T47D (cell line): ENCODE measurements around the gene GOLGA5.
"Not testable (repeated sequence)": the region's sequence is repeated elsewhere in the genome, so short reads cannot be mapped to it uniquely, and the experiment has no call there.

ENCODE experiments used
- DNase-seq, 2 experiments: peaks; one replicate each; pipeline versions ENCODE4 v3.0.0 to v3.0.0-alpha.2; 2011 to 2012; ENCODE audit warnings: low read depth in 1 of 2, low spot score in 1 of 2
- JUND ChIP-seq: IDR thresholded peaks from 2 replicates; pipeline ENCODE4 v1.6.1; 2012; ENCODE audit warnings: low read depth
- in situ Hi-C: cut with HindIII; loops from 2 replicates; pipeline ENCODE4 v1.10.0; 2016; ENCODE audit warnings: low sequenced_read_pairs, low pct_unique_long_range_greater_than_20kb

Gene GOLGA5

GRCh38 chr14:92759679-92760523, 34.2 kb upstream of the GOLGA5 start:
- no peak for DNase-seq
- no peak for TF ChIP-seq JUND
- in situ Hi-C loops, result no loop called here

- TF ChIP-seq JUND, result no peak
- in situ Hi-C loops, result no loop called here
Observed at GRCh38 chr14:92760524-92760805, 33.6 kb upstream of the GOLGA5 start.

GRCh38 chr14:92763666-92764631, 30.2 kb upstream of the GOLGA5 start:
- DNase-seq, result peak in 1 of 2 experiments; percentile 48
- in situ Hi-C loops, result not testable (repeated sequence)

More at GRCh38 chr14:92760524-92760805, 33.6 kb upstream of the GOLGA5 start:
- no peak for DNase-seq

- in situ Hi-C loops, DNase-seq: not testable (repeated sequence)
Observed at GRCh38 chr14:92768236-92768635, 25.9 kb upstream of the GOLGA5 start.

- no peak for TF ChIP-seq JUND
- no peak for DNase-seq
- in situ Hi-C loops, result no loop called here
Observed at GRCh38 chr14:92768795-92769194, 25.3 kb upstream of the GOLGA5 start.

GRCh38 chr14:92770484-92770883, 23.6 kb upstream of the GOLGA5 start:
- in situ Hi-C loops, result no loop called here
- DNase-seq, result no peak
- TF ChIP-seq JUND, result no peak

GRCh38 chr14:92774572-92774971, 19.5 kb upstream of the GOLGA5 start:
- no peak for TF ChIP-seq JUND
- no peak for DNase-seq
- in situ Hi-C loops, result no loop called here

GRCh38 chr14:92775292-92775691, 18.8 kb upstream of the GOLGA5 start:
- in situ Hi-C loops, DNase-seq: not testable (repeated sequence)

GRCh38 chr14:92778868-92779565, 15.1 kb upstream of the GOLGA5 start:
- DNase-seq, result peak in 1 of 2 experiments; percentile 68
- in situ Hi-C loops, result not testable (repeated sequence)

GRCh38 chr14:92780444-92781232, 13.5 kb upstream of the GOLGA5 start:
- DNase-seq, result no peak
- in situ Hi-C loops, result no loop called here
- TF ChIP-seq JUND, result no peak

GRCh38 chr14:92781350-92781749, 12.8 kb upstream of the GOLGA5 start:
- DNase-seq, result no peak
- in situ Hi-C loops, result no loop called here
- no peak for TF ChIP-seq JUND

- peak; percentile 53 to 84 for DNase-seq
- TF ChIP-seq JUND, result no peak
- in situ Hi-C loops, result no loop called here
Observed at GRCh38 chr14:92783813-92784431, 10.2 kb upstream of the GOLGA5 start.
